Activated CD8-positive, alpha-beta T cell treated with anti-CD3 and anti-CD28 coated beads for 36 hours (primary cell): ENCODE results near the gene EML3. TPM values are rescaled to one million over a fixed set of nuclear protein-coding genes. Genes with fewer than 3 reads are reported as not detected.
"Not testable (repeated sequence)": the region's sequence is repeated elsewhere in the genome, so short reads cannot be mapped to it uniquely, and the experiment has no call there.

Experiments
- ATAC-seq: fragments of 200-7000 bp; cut with Tn5 transposase; one replicate; pipeline ENCODE4 v1.10.0; 2021; ENCODE audit warnings: mild to moderate bottlenecking, moderate library complexity
- CTCF ChIA-PET: fragments of 350-600 bp; sonication (Branson Sonifier 250); formaldehyde crosslinking; loops from one replicate; lab custom pipeline; 2021; ENCODE audit warnings: antibody characterized with exemption; lab: Charles Lee
- POLR2A ChIA-PET: fragments of 350-600 bp; sonication (Branson Sonifier 250); formaldehyde crosslinking; loops from one replicate; lab custom pipeline; 2021; ENCODE audit warnings: antibody characterized with exemption; lab: Charles Lee
- DNase-seq: peaks from one replicate; pipeline ENCODE4 v3.0.0-alpha.2; 2020
- H3K27ac Mint-ChIP-seq: one replicate; pipeline ENCODE4 v1.8.0; 2021; ENCODE audit warnings: mild to moderate bottlenecking, mixed read lengths
- H3K27me3 Mint-ChIP-seq: one replicate; pipeline ENCODE4 v1.8.0; 2021; ENCODE audit warnings: mixed read lengths
- H3K36me3 Mint-ChIP-seq: one replicate; pipeline ENCODE4 v1.8.0; 2021; ENCODE audit warnings: low read depth, mixed read lengths
- H3K4me1 Mint-ChIP-seq: one replicate; pipeline ENCODE4 v1.8.0; 2021; ENCODE audit warnings: low read depth, mixed read lengths
- H3K4me3 Mint-ChIP-seq: one replicate; pipeline ENCODE4 v1.8.0; 2021; ENCODE audit warnings: mild to moderate bottlenecking, moderate library complexity, mixed read lengths
- H3K9me3 Mint-ChIP-seq: one replicate; pipeline ENCODE4 v1.8.0; 2021; ENCODE audit warnings: mixed read lengths
- CTCF ChIP-seq: fragments of 200-600 bp; IDR thresholded peaks from one replicate; pipeline ENCODE4 v1.8.0; 2022; ENCODE audit warnings: antibody characterized with exemption, mild to moderate bottlenecking
- intact Hi-C: fragments of 100-400 bp; cut with micrococcal nuclease; formaldehyde crosslinking; loops from one replicate; pipeline ENCODE4 v1.10.0; 2022
- total RNA-seq, 2 experiments: library from RNA; stranded (reverse); gene quantifications; one replicate each; pipeline ENCODE4 v1.2.3, GENCODE V29; 2021

Gene EML3
- total RNA-seq, 2 experiments from 2014 or later, result 115 to 120 TPM

- peak; percentile 28 for DNase-seq
- POLR2A ChIA-PET, result interaction anchor here (0.6 to 11.0 kb wide), 23 partner anchors 9 to 281 kb away, joined by 3 to 156 read pairs (median 4); partner anchors contain the start of genes C11orf98, CSKMT, INTS5 and LBHD1
- H3K9me3 Mint-ChIP-seq, result no peaks in the 10 kb centered on the region
Measured at GRCh38 chr11:62574363-62575071, 38.1 kb downstream of the EML3 start.

GRCh38 chr11:62573592-62574362 is 38.8 kb downstream of the EML3 start, which contains the start of gene EEF1G:
TSS of gene EEF1G (minus strand) at chr11:62573891. CDS start at chr11:62573842, 49 bp downstream.
- H3K27me3 Mint-ChIP-seq, result no peaks in the 10 kb centered on the region
- TF ChIP-seq CTCF, result no peak
- peak within 1 kb of the TSS; percentile 97 for H3K27ac Mint-ChIP-seq
- intact Hi-C loops, result no loop called here
- H3K4me1 Mint-ChIP-seq, result peaks cover 48% of the 10 kb centered on the region
- POLR2A ChIA-PET, result interaction anchor here (0.6 to 11.0 kb wide), 19 partner anchors 8 to 281 kb away, joined by 3 to 156 read pairs (median 5); partner anchors contain the start of genes C11orf98, CSKMT, LBHD1 and TUT1
- no peaks in the 10 kb centered on the region for H3K9me3 Mint-ChIP-seq
- peak within 1 kb of the TSS; percentile 96 for H3K4me3 Mint-ChIP-seq
- DNase-seq, result peak; percentile 99
- CTCF ChIA-PET, result interaction anchor here (0.7 to 4.0 kb wide), 13 partner anchors 8 to 179 kb away, joined by 3 to 14 read pairs (median 4); partner anchors contain the start of genes MTA2 and TUT1
- peaks cover 67% of the 10 kb centered on the region for H3K36me3 Mint-ChIP-seq
- peak; percentile 98 for ATAC-seq

More at GRCh38 chr11:62574363-62575071, 38.1 kb downstream of the EML3 start:
- intact Hi-C loops, result no loop called here
- CTCF ChIA-PET, result interaction anchor here (0.7 to 4.0 kb wide), 11 partner anchors 9 to 180 kb away, joined by 3 to 14 read pairs (median 4); partner anchors contain the start of genes MTA2 and TUT1
- no peak for TF ChIP-seq CTCF
- H3K27ac Mint-ChIP-seq, result peak overlapping the region; percentile 97
- peak overlapping the region; percentile 96 for H3K4me3 Mint-ChIP-seq
- H3K4me1 Mint-ChIP-seq, result peaks cover 42% of the 10 kb centered on the region
- peak; percentile 4 for ATAC-seq
- H3K27me3 Mint-ChIP-seq, result no peaks in the 10 kb centered on the region
- peaks cover 63% of the 10 kb centered on the region for H3K36me3 Mint-ChIP-seq

DNA sequence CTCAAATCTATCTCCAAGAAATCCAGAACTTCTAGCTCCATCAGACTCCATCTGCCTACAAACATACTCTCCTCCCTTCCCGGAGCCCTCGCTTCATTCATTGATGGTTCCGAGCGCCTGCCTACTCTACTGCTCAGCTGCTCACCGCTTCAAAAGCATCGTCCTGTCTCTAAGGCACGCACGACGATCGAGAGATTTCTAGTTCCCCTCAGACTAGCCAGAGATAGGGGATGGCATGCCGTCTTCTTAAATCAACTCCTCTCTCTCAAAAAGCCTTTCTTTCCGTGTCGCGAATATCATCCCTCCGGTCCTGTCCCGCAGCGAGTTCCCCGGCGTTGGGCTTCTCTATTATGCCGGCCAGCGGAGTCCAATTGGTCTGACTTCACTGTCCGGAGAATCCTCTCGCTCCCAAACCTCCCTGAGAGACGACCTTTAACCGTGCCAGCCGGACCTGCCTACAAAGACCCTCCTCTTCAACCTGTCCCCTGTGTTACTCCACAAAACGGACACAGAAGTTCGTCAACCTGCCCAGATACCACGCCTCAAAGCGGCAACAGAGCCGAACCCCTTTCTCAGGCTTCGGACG is 39.5 kb downstream of the EML3 start:
- peak; percentile 34 for DNase-seq
- TF ChIP-seq CTCF, result no peak
- H3K27ac Mint-ChIP-seq, result peak overlapping the region; percentile 97
- ChIA-PET CTCF (interaction anchor here (1.0 to 4.0 kb wide), 11 partner anchors 13 to 179 kb away, joined by 3 to 14 read pairs (median 5); partner anchors contain the start of gene TUT1), POLR2A (interaction anchor here (1.0 to 11.0 kb wide), 14 partner anchors 12 to 282 kb away, joined by 3 to 156 read pairs (median 6); partner anchors contain the start of genes C11orf98, CSKMT and TUT1)
- no peaks in the 10 kb centered on the region for H3K9me3 Mint-ChIP-seq
- H3K36me3 Mint-ChIP-seq, result peaks cover 70% of the 10 kb centered on the region
- ATAC-seq, result no peak
- intact Hi-C loops, result no loop called here
- peak overlapping the region; percentile 96 for H3K4me3 Mint-ChIP-seq
- no peaks in the 10 kb centered on the region for H3K27me3 Mint-ChIP-seq
- H3K4me1 Mint-ChIP-seq, result peaks cover 51% of the 10 kb centered on the region

DNA sequence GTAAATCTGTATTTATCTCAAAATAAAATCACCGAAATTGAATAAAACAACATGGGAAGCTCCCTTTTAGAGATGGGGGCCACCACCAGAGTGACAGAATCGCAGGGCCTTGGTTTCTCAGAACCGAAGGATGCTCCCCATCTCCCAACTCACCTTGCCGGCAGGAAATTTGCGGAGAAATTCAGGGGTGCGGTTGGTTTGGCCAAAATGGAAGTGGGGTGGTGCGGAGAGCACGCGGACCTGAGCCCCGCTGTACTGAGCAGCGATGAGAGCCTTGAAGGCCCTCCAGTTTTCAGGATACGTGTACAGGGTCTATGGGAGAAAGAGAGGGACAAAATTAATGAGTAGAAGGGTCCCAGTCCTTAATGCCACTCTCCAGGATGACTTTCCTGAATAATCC is 40.1 kb downstream of the EML3 start:
- ATAC-seq, result no peak
- H3K36me3 Mint-ChIP-seq, result peaks cover 71% of the 10 kb centered on the region
- no peaks in the 10 kb centered on the region for H3K27me3 Mint-ChIP-seq
- intact Hi-C loops, result no loop called here
- ChIA-PET POLR2A (interaction anchor here (0.6 to 11.0 kb wide), 7 partner anchors 16 to 269 kb away, joined by 3 to 156 read pairs (median 3); partner anchors contain the start of gene TUT1), CTCF (interaction anchor here (1.2 to 4.0 kb wide), 6 partner anchors 12 to 148 kb away, joined by 3 to 14 read pairs (median 4); no protein-coding TSS in a partner anchor)
- peak overlapping the region; percentile 97 for H3K27ac Mint-ChIP-seq
- no peak for TF ChIP-seq CTCF
- peak overlapping the region; percentile 96 for H3K4me3 Mint-ChIP-seq
- DNase-seq, result no peak
- peaks cover 53% of the 10 kb centered on the region for H3K4me1 Mint-ChIP-seq
- H3K9me3 Mint-ChIP-seq, result no peaks in the 10 kb centered on the region

DNA sequence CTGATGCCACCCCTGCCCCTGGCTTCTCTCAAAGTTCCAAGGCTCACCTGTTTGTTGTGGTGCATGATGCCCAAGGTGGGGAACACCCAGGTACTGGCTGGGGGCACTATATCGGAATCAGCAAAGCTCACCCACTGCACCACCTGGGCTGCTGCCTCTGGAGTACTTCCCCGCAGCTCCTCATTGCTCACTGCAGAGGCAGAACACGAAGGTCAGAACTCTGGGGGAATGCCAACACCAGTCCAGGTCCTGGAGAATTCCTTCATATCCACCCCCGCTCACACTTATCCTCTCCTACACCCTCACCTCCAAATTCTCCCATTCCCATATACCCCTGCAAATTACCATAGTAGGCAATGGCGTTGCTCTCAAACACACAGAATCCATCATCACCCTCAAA is 41.1 kb downstream of the EML3 start:
- intact Hi-C loops, ATAC-seq, H3K9me3 Mint-ChIP-seq, DNase-seq, H3K27me3 Mint-ChIP-seq: not testable (repeated sequence)
- peaks cover 62% of the 10 kb centered on the region for H3K4me1 Mint-ChIP-seq
- ChIA-PET CTCF (interaction anchor here (2.0 to 4.9 kb wide), 3 partner anchors 11 to 147 kb away, joined by 8 to 29 read pairs (median 25); partner anchors contain the start of gene TUT1), POLR2A (interaction anchor here (0.7 to 11.0 kb wide), 4 partner anchors 15 to 156 kb away, joined by 4 to 156 read pairs (median 10); partner anchors contain the start of genes HNRNPUL2, LBHD1, TUT1 and UQCC3)
- peak overlapping the region; percentile 96 for H3K4me3 Mint-ChIP-seq
- H3K27ac Mint-ChIP-seq, result peak overlapping the region; percentile 97
- H3K36me3 Mint-ChIP-seq, result peaks cover 75% of the 10 kb centered on the region

- H3K4me3 Mint-ChIP-seq, result peak overlapping the region; percentile 96
- CTCF ChIA-PET, result interaction anchor here (0.6 to 4.9 kb wide), 4 partner anchors 11 to 146 kb away, joined by 3 to 29 read pairs (median 16); partner anchors contain the start of gene TUT1
- peaks cover 65% of the 10 kb centered on the region for H3K4me1 Mint-ChIP-seq
- H3K27me3 Mint-ChIP-seq, ATAC-seq, DNase-seq, intact Hi-C loops, H3K9me3 Mint-ChIP-seq: not testable (repeated sequence)
- H3K27ac Mint-ChIP-seq, result peak overlapping the region; percentile 97
- POLR2A ChIA-PET, result interaction anchor here (0.6 to 11.0 kb wide), 9 partner anchors 14 to 275 kb away, joined by 3 to 156 read pairs (median 4); partner anchors contain the start of genes AHNAK, HNRNPUL2, LBHD1 and TUT1
- H3K36me3 Mint-ChIP-seq, result peaks cover 81% of the 10 kb centered on the region
Measured at GRCh38 chr11:62570903-62571302, 41.7 kb downstream of the EML3 start.
